Thyroid gland (tissue), 4 donors: Measurements from ENCODE around the gene GNS. TPM values are rescaled to one million over a fixed set of nuclear protein-coding genes. Genes with fewer than 3 reads are reported as not detected.

ENCODE experiments used
- DNase-seq, 2 donors: peaks; one replicate each; pipeline ENCODE4 v3.0.0-alpha.2; 2019
- H3K27ac ChIP-seq, 3 donors: fragments of 200-600 bp; sonication (generic); 1 replicate in 2 of 3; 2 replicates in 1 of 3; pipeline ENCODE4 v1.5.1; 2016 to 2019; ENCODE audit warnings: mild to moderate bottlenecking in 1 of 3, moderate library complexity in 1 of 3
- H3K27me3 ChIP-seq: fragments of 200-600 bp; sonication (generic); one replicate; pipeline ENCODE4 v1.5.1; 2019
- H3K36me3 ChIP-seq, 2 donors: fragments of 200-600 bp; sonication (generic); one replicate each; pipeline ENCODE4 v1.5.1; 2016 to 2019
- H3K4me1 ChIP-seq, 2 donors: fragments of 200-600 bp; sonication (generic); one replicate each; pipeline ENCODE4 v1.5.1; 2017 to 2019
- H3K4me3 ChIP-seq, 3 donors: fragments of 200-600 bp; sonication (generic); replicated peaks in 1 of 3; 1 replicate in 2 of 3; 2 replicates in 1 of 3; pipeline ENCODE4 v1.5.1; 2016; ENCODE audit warnings: mild to moderate bottlenecking in 1 of 3
- H3K9me3 ChIP-seq: fragments of 200-600 bp; sonication (generic); one replicate; pipeline ENCODE4 v1.5.1; 2017
- POLR2A ChIP-seq, 2 donors: fragments of 450-650 bp; IDR thresholded peaks; one replicate each; pipeline ENCODE4 v1.6.1; 2017; ENCODE audit warnings: antibody characterized with exemption in 2 of 2, mild to moderate bottlenecking in 2 of 2, moderate library complexity in 1 of 2
- WGBS, 2 donors: methylation state at CpG; one replicate each; pipeline ENCODE4 v1.1.5; 2017; 5-methylcytosine and 5-hydroxymethylcytosine counted together
- intact Hi-C: fragments of 100-400 bp; cut with DNase I; formaldehyde crosslinking; loops from one replicate; pipeline ENCODE4 v1.15.1; 2023
- total RNA-seq, 4 donors: library from RNA; depleted of rRNA; stranded (reverse); fragments of >200 nt; gene quantifications; one replicate each; pipeline ENCODE4 v1.2.3, GENCODE V29; 2016
- TF ChIP-seq, protein P1 (sequence below), 6 experiments: fragments of 200-600 bp in 3 of 6; fragments of 450-650 bp in 3 of 6; sonication (generic) in 3 of 6; IDR thresholded peaks; one replicate each; pipeline ENCODE4 v1.5.1; 2016 to 2019; ENCODE audit warnings: antibody characterized with exemption in 6 of 6, mild to moderate bottlenecking in 2 of 6, inconsistent platforms in 1 of 6, moderate library complexity in 1 of 6

Gene GNS
- total RNA-seq, 4 donors from 2014 or later = 130 to 174 (median 160) TPM

DNA sequence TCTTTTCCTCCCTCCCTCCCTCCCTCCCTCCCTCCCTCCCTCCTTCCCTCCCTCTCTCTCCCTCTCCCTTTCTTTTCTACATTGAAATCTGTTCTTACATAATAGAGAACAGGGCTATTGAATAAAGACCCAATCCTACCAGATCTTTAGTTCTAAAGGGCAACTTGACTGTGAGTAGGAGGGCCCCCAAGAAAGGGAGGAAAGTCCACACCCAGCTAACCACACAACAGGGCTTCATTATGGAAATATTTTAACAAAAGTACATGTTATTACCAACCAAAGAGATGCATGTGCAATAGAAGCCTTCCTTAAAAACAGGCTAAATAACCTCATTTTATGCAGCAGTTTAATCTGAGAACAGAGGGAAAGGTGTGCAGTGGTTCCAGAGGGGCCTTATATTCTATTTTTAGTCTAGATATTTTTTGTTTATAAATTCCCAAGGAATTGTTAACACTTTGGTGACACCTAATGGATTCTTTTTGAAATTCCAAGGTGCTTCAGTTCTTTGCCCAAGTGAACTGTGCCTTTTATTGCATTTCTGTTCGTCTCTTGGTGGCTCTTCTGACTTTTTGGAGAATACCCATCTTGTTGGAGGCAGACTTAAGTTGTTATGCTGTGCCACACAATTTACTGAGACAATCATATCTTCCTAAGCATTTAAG lies 63.0 kb downstream of the GNS start:
- Histone ChIP-seq H3K27ac (no peak overlapping the region), H3K36me3 (no peaks in the 10 kb centered on the region), H3K4me3 (no peak overlapping the region), H3K9me3 (no peaks in the 10 kb centered on the region), H3K4me1 (peaks cover 0 to 3% of the 10 kb centered on the region in 2 donors), H3K27me3 (no peaks in the 10 kb centered on the region)
- WGBS, 2 donors = 34 to 37% methylated on average over 1 of the region's 1 CpG
- no peak for DNase-seq
- TF ChIP-seq POLR2A (IDR thresholded peaks at IDR 0.05) = no peak
- TF ChIP-seq, protein P1, sequence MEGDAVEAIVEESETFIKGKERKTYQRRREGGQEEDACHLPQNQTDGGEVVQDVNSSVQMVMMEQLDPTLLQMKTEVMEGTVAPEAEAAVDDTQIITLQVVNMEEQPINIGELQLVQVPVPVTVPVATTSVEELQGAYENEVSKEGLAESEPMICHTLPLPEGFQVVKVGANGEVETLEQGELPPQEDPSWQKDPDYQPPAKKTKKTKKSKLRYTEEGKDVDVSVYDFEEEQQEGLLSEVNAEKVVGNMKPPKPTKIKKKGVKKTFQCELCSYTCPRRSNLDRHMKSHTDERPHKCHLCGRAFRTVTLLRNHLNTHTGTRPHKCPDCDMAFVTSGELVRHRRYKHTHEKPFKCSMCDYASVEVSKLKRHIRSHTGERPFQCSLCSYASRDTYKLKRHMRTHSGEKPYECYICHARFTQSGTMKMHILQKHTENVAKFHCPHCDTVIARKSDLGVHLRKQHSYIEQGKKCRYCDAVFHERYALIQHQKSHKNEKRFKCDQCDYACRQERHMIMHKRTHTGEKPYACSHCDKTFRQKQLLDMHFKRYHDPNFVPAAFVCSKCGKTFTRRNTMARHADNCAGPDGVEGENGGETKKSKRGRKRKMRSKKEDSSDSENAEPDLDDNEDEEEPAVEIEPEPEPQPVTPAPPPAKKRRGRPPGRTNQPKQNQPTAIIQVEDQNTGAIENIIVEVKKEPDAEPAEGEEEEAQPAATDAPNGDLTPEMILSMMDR (IDR thresholded peaks at IDR 0.05) = peak in 3 of 6 experiments; percentile 41 to 50 (median 48)
- intact Hi-C loops = loop anchor here (2.0 kb wide), 1 partner anchor 145 kb away; no protein-coding TSS in a partner anchor

- Histone ChIP-seq H3K36me3 (no peaks in the 10 kb centered on the region), H3K27me3 (no peaks in the 10 kb centered on the region), H3K4me3 (no peak overlapping the region), H3K4me1 (peaks cover 0 to 3% of the 10 kb centered on the region in 2 donors), H3K9me3 (no peaks in the 10 kb centered on the region), H3K27ac (no peak overlapping the region)
- 85% methylated on average over 5 of the region's 5 CpGs for WGBS, 2 donors
- DNase-seq = no peak
- intact Hi-C loops = no loop called here
- TF ChIP-seq POLR2A (IDR thresholded peaks at IDR 0.05) = no peak
- TF ChIP-seq, protein P1 (IDR thresholded peaks at IDR 0.05) = no peak
Observed at GRCh38 chr12:64695550-64695949, 63.7 kb downstream of the GNS start.

DNA sequence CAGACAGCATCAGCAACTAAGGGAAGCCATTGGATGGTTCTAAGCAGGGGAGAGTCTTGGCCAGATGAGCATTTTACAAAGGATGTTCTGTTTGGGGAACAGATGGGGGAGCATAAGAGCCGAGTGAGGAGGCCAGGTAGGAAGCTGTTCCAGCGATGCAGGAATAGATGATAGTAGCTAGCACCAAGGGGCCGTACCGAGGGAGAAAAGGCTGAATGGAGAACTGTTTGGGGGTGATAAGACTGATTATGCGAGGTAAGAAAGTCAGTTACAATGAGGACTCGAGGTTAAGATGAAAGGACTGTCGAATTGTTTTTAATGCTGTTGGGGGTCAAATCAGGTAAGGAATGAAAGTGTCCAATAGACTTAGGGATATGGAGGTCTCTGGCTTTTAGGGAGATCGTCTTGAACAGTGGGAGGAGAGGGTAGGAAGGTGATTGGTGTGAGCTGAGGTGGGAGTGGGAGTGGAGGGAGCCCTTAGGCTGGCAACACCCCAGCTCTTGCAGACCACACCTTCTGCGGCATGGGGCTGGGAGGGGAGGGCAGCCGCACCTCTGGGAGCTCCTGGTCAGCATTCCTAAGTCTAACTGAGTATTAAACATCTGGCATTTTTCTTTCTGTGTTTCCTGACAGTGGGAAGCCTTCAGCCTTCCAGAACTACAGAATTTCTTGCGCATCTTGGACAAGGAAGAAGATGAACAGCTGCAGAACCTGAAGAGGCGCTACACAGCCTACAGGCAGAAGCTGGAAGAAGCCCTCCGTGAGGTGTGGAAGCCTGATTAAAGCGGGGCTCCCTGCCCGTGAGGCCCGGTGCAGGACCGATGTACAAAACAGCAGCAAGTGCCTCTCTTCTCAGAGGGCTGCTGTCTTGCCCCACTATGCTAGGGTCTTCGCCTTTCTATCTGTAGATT lies 64.8 kb downstream of the GNS start:
- Histone ChIP-seq H3K4me1 (peaks cover 0 to 3% of the 10 kb centered on the region in 2 donors), H3K27ac (no peak overlapping the region), H3K27me3 (no peaks in the 10 kb centered on the region), H3K4me3 (no peak overlapping the region), H3K36me3 (no peaks in the 10 kb centered on the region), H3K9me3 (no peaks in the 10 kb centered on the region)
- 82 to 88% methylated on average over 18 of the region's 18 CpGs for WGBS, 2 donors
- intact Hi-C loops = no loop called here
- DNase-seq = no peak
- TF ChIP-seq, protein P1 (IDR thresholded peaks at IDR 0.05) = no peak
- TF ChIP-seq POLR2A (IDR thresholded peaks at IDR 0.05) = no peak

DNA sequence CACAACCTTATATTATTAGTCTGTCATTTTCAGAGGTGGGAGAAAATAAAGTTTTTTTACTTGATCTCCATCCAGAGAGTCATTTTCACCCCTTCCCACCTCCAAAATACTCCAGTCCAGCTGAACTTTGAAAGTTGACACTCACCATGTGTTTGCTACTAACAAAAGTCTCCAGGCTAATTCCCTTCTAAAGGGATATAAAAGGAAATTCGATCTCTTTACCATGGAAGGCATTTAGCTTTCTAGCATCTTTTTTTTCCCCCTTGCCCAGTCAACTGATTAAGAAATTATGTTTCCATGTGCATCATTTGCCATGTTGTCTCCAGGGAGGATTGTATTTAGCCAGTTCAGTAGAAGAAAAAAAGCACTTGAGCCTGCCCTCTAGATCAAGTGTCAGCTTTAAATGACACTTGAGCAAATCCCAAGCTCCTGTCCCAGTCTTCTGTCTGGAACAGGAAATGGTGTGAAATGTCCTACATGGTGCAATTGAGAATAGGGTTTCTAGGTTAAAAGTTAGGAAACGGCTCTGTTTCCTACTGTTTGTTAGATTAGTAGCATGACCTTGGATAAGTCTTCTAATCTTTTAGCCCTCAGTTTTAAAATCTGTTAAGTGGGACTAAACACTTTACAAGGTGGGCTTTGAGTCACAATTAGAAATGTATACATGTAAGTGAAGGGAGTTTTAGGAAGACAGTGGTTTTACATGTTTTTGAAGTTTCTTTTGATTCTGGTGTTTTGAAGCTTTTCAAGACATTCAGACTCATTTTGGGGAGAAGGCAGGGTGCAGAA lies 67.2 kb downstream of the GNS start:
- H3K27ac ChIP-seq = no peak overlapping the region
- no peak overlapping the region for H3K4me3 ChIP-seq
- H3K36me3 ChIP-seq = no peaks in the 10 kb centered on the region
- H3K27me3 ChIP-seq = no peaks in the 10 kb centered on the region
- no peaks in the 10 kb centered on the region for H3K9me3 ChIP-seq
- no peak for TF ChIP-seq POLR2A (IDR thresholded peaks at IDR 0.05)
- TF ChIP-seq, protein P1 (IDR thresholded peaks at IDR 0.05) = no peak
- 39 to 47% methylated on average over 2 of the region's 2 CpGs for WGBS, 2 donors
- intact Hi-C loops = no loop called here
- no peak for DNase-seq
- peaks cover 6 to 9% of the 10 kb centered on the region in 2 donors for H3K4me1 ChIP-seq
